Measurements from ENCODE around the gene HAAO.
"Not testable (repeated sequence)": the region's sequence is repeated elsewhere in the genome, so short reads cannot be mapped to it uniquely, and the experiment has no call there.

HAAO gene

GRCh38 chr2:42752816-42753813 is 39.3 kb downstream of the HAAO start:
- no peak for DNase-seq (ENCODE audit: low read depth in 3 of 3, low spot score in 1 of 3)

- DNase-seq (ENCODE audit: low read depth in 3 of 3, low spot score in 1 of 3) = no peak
Observed at GRCh38 chr2:42752314-42752713, 40.1 kb downstream of the HAAO start.

GRCh38 chr2:42748840-42749239 is 43.5 kb downstream of the HAAO start:
- DNase-seq (ENCODE audit: low read depth in 3 of 3, low spot score in 1 of 3) = no peak

GRCh38 chr2:42747422-42747821 is 45.0 kb downstream of the HAAO start:
- no peak for DNase-seq (ENCODE audit: low read depth in 3 of 3, low spot score in 1 of 3)

GRCh38 chr2:42744545-42745082 is 47.8 kb downstream of the HAAO start:
- no peak for DNase-seq (ENCODE audit: low read depth in 3 of 3, low spot score in 1 of 3)

GRCh38 chr2:42743659-42743990 is 48.8 kb downstream of the HAAO start:
- no peak for DNase-seq (ENCODE audit: low read depth in 3 of 3, low spot score in 1 of 3)

- no peak for DNase-seq (ENCODE audit: low read depth in 3 of 3, low spot score in 1 of 3)
Observed at GRCh38 chr2:42742740-42743658, 49.4 kb downstream of the HAAO start.

- DNase-seq (ENCODE audit: low read depth in 3 of 3, low spot score in 1 of 3) = no peak
Observed at GRCh38 chr2:42741140-42741539, 51.2 kb downstream of the HAAO start.

- no peak for DNase-seq (ENCODE audit: low read depth in 3 of 3, low spot score in 1 of 3)
Observed at GRCh38 chr2:42736598-42737322, 55.6 kb downstream of the HAAO start.

GRCh38 chr2:42733852-42734251 is 58.5 kb downstream of the HAAO start:
- no peak for DNase-seq (ENCODE audit: low read depth in 3 of 3, low spot score in 1 of 3)

- not testable (repeated sequence) for DNase-seq (ENCODE audit: low read depth in 3 of 3, low spot score in 1 of 3)
Observed at GRCh38 chr2:42731316-42731715, 61.1 kb downstream of the HAAO start.

GRCh38 chr2:42726680-42727079 is 65.7 kb downstream of the HAAO start:
- DNase-seq (ENCODE audit: low read depth in 3 of 3, low spot score in 1 of 3) = no peak

- no peak for DNase-seq (ENCODE audit: low read depth in 3 of 3, low spot score in 1 of 3)
Observed at GRCh38 chr2:42725657-42726056, 66.7 kb downstream of the HAAO start.

GRCh38 chr2:42724886-42725285 is 67.5 kb downstream of the HAAO start:
- no peak for DNase-seq (ENCODE audit: low read depth in 3 of 3, low spot score in 1 of 3)

- DNase-seq (ENCODE audit: low read depth in 3 of 3, low spot score in 1 of 3) = no peak
Observed at GRCh38 chr2:42723465-42723864, 68.9 kb downstream of the HAAO start.

- no peak for DNase-seq (ENCODE audit: low read depth in 3 of 3, low spot score in 1 of 3)
Observed at GRCh38 chr2:42722320-42723190, 69.8 kb downstream of the HAAO start.

GRCh38 chr2:42721898-42722297 is 70.5 kb downstream of the HAAO start:
- no peak for DNase-seq (ENCODE audit: low read depth in 3 of 3, low spot score in 1 of 3)

Measured in stimulated activated CD4-positive, alpha-beta T cell treated with anti-CD3 and anti-CD28 coated beads, TNF-alpha, amount 100 ng/mL, for 1 hour (primary cell).